Neural cell (in vitro differentiated cells): ENCODE data around the gene PALD1. TPM values are rescaled to one million over a fixed set of nuclear protein-coding genes. Genes with fewer than 3 reads are reported as not detected.

Experiments
- H2AFZ ChIP-seq: fragments of 200-600, 300-800 bp; sonication (generic), shearing (Covaris generic); 2 replicates; pipeline ENCODE4 v1.6.0; 2014; ENCODE audit warnings: low read depth, mild to moderate bottlenecking, antibody characterized with exemption, low read length, moderate library complexity
- H3F3A ChIP-seq: fragments of 200-600 bp; shearing (Covaris generic); 2 replicates; pipeline ENCODE4 v1.6.1; 2016; ENCODE audit warnings: mild to moderate bottlenecking, moderate library complexity, mixed read lengths, antibody characterized with exemption, low read length; ENCODE audit not compliant: insufficient read depth, poor library complexity, severe bottlenecking
- H3K27ac ChIP-seq: fragments of 200-600, 300-800 bp; sonication (generic), shearing (Covaris generic); 2 replicates; pipeline ENCODE4 v1.5.1; 2014; ENCODE audit warnings: mild to moderate bottlenecking, low read length, moderate library complexity
- H3K27me3 ChIP-seq: fragments of 300-800, 200-600 bp; sonication (generic), shearing (Covaris generic); 2 replicates; pipeline ENCODE4 v1.6.0; 2014; ENCODE audit warnings: mild to moderate bottlenecking, low read depth, low read length, moderate library complexity; ENCODE audit not compliant: insufficient read depth
- H3K36me3 ChIP-seq: fragments of 300-800, 200-600 bp; sonication (generic), shearing (Covaris generic); 2 replicates; pipeline ENCODE4 v1.5.1; 2014; ENCODE audit warnings: mild to moderate bottlenecking, antibody characterized with exemption, low read length, moderate library complexity; ENCODE audit not compliant: insufficient read depth
- H3K4me2 ChIP-seq: fragments of 300-800, 200-600 bp; sonication (generic), shearing (Covaris generic); 2 replicates; pipeline ENCODE4 v1.6.0; 2014; ENCODE audit warnings: mild to moderate bottlenecking, low read length
- H3K4me3 ChIP-seq: fragments of 300-800, 200-600 bp; sonication (generic), shearing (Covaris generic); 2 replicates; pipeline ENCODE4 v1.5.1; 2014; ENCODE audit warnings: mild to moderate bottlenecking, low read length, moderate library complexity
- H3K79me2 ChIP-seq: fragments of 200-600 bp; shearing (Covaris generic); replicated peaks from 2 replicates; pipeline ENCODE4 v1.6.0; 2014; ENCODE audit warnings: mild to moderate bottlenecking, low read length, moderate library complexity; ENCODE audit not compliant: insufficient read depth
- H3K9ac ChIP-seq: fragments of 300-800, 200-600 bp; sonication (generic), shearing (Covaris generic); 2 replicates; pipeline ENCODE4 v1.6.1; 2016; ENCODE audit warnings: mild to moderate bottlenecking, low read length, mixed read lengths
- H3K9me2 ChIP-seq: fragments of 200-600 bp; shearing (Covaris generic); 2 replicates; pipeline ENCODE4 v1.6.1; 2016; ENCODE audit warnings: mild to moderate bottlenecking, low read length, mixed read lengths; ENCODE audit not compliant: insufficient read depth
- H3K9me3 ChIP-seq: fragments of 200-600, 300-800 bp; sonication (generic), shearing (Covaris generic); 2 replicates; pipeline ENCODE4 v1.6.1; 2016; ENCODE audit warnings: mild to moderate bottlenecking, mixed run types, low read length, moderate library complexity, mixed read lengths
- H4K20me1 ChIP-seq: fragments of 200-600 bp; shearing (Covaris generic); 2 replicates; pipeline ENCODE4 v1.6.1; 2016; ENCODE audit warnings: mild to moderate bottlenecking, mixed run types; ENCODE audit not compliant: insufficient read depth
- CTCF ChIP-seq: fragments of 450-650 bp; IDR thresholded peaks from 2 replicates; pipeline ENCODE4 v1.5.1; 2014; ENCODE audit warnings: antibody characterized with exemption, mild to moderate bottlenecking, moderate library complexity; ENCODE audit not compliant: poor library complexity, severe bottlenecking
- EP300 ChIP-seq: fragments of 450-650 bp; conservative IDR thresholded peaks from 2 replicates; pipeline ENCODE4 v1.6.1; 2014; ENCODE audit warnings: antibody characterized with exemption, mild to moderate bottlenecking, moderate library complexity; ENCODE audit not compliant: poor library complexity, severe bottlenecking
- EZH2 ChIP-seq: fragments of 200-600, 300-800 bp; shearing (Covaris generic), sonication (generic); IDR thresholded peaks from 2 replicates; pipeline ENCODE4 v1.6.1; 2014; ENCODE audit warnings: antibody characterized with exemption, low read length, borderline replicate concordance, mild to moderate bottlenecking; ENCODE audit not compliant: insufficient read depth, poor library complexity, severe bottlenecking
- MXI1 ChIP-seq: fragments of 450-650 bp; conservative IDR thresholded peaks from 2 replicates; pipeline ENCODE4 v1.6.1; 2014; ENCODE audit warnings: antibody characterized with exemption, mild to moderate bottlenecking; ENCODE audit not compliant: poor library complexity, severe bottlenecking
- POLR2AphosphoS5 ChIP-seq: IDR thresholded peaks from 2 replicates; pipeline ENCODE4 v1.6.1; 2012
- RAD21 ChIP-seq: fragments of 450-650 bp; conservative IDR thresholded peaks from 2 replicates; pipeline ENCODE4 v1.6.1; 2014; ENCODE audit warnings: antibody characterized with exemption, mild to moderate bottlenecking, moderate library complexity
- SMC3 ChIP-seq: fragments of 450-650 bp; conservative IDR thresholded peaks from 2 replicates; pipeline ENCODE4 v1.6.1; 2014; ENCODE audit warnings: antibody characterized with exemption, mild to moderate bottlenecking, moderate library complexity; ENCODE audit not compliant: poor library complexity
- TAF1 ChIP-seq: IDR thresholded peaks from 2 replicates; pipeline ENCODE4 v1.6.1; 2012; ENCODE audit warnings: low read depth
- polyA plus RNA-seq: library from polyadenylated mRNA; depleted of rRNA; stranded (reverse); fragments of >200 nt; gene quantifications from 2 replicates; pipeline ENCODE4 v1.2.3, GENCODE V29; 2014
- TF ChIP-seq, protein P1 (sequence below): IDR thresholded peaks from 2 replicates; pipeline ENCODE4 v1.6.1; 2012; ENCODE audit warnings: borderline replicate concordance

Gene PALD1
- polyA plus RNA-seq, 1 donor from 2014 or later, result 1.1 TPM

- Histone ChIP-seq H3K27ac (no peak overlapping the region), H3K79me2 (no peaks in the 10 kb centered on the region), H3K4me3 (no peak overlapping the region), H4K20me1 (no peaks in the 10 kb centered on the region), H3F3A (no peaks in the 10 kb centered on the region), H3K36me3 (no peaks in the 10 kb centered on the region), H3K9ac (no peak overlapping the region), H3K9me3 (no peaks in the 10 kb centered on the region), H2AFZ (no peak overlapping the region), H3K9me2 (no peaks in the 10 kb centered on the region), H3K4me2 (no peak overlapping the region), H3K27me3 (no peaks in the 10 kb centered on the region)
- TF ChIP-seq MXI1 (no peak), RAD21 (no peak), EZH2 (no peak), CTCF (no peak), TAF1 (no peak), EP300 (no peak), POLR2AphosphoS5 (no peak), SMC3 (no peak)
- TF ChIP-seq, protein P1, sequence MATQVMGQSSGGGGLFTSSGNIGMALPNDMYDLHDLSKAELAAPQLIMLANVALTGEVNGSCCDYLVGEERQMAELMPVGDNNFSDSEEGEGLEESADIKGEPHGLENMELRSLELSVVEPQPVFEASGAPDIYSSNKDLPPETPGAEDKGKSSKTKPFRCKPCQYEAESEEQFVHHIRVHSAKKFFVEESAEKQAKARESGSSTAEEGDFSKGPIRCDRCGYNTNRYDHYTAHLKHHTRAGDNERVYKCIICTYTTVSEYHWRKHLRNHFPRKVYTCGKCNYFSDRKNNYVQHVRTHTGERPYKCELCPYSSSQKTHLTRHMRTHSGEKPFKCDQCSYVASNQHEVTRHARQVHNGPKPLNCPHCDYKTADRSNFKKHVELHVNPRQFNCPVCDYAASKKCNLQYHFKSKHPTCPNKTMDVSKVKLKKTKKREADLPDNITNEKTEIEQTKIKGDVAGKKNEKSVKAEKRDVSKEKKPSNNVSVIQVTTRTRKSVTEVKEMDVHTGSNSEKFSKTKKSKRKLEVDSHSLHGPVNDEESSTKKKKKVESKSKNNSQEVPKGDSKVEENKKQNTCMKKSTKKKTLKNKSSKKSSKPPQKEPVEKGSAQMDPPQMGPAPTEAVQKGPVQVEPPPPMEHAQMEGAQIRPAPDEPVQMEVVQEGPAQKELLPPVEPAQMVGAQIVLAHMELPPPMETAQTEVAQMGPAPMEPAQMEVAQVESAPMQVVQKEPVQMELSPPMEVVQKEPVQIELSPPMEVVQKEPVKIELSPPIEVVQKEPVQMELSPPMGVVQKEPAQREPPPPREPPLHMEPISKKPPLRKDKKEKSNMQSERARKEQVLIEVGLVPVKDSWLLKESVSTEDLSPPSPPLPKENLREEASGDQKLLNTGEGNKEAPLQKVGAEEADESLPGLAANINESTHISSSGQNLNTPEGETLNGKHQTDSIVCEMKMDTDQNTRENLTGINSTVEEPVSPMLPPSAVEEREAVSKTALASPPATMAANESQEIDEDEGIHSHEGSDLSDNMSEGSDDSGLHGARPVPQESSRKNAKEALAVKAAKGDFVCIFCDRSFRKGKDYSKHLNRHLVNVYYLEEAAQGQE, result no peak
These were observed 111.4 kb downstream of the PALD1 start for GRCh38 chr10:70589762-70590654.

- Histone ChIP-seq H3K27me3 (no peaks in the 10 kb centered on the region), H3K27ac (no peak overlapping the region), H3K4me2 (no peak overlapping the region), H2AFZ (no peak overlapping the region), H3F3A (no peaks in the 10 kb centered on the region), H4K20me1 (no peaks in the 10 kb centered on the region), H3K79me2 (no peaks in the 10 kb centered on the region), H3K9ac (no peak overlapping the region), H3K9me3 (no peaks in the 10 kb centered on the region), H3K9me2 (no peaks in the 10 kb centered on the region), H3K4me3 (no peak overlapping the region), H3K36me3 (no peaks in the 10 kb centered on the region)
- TF ChIP-seq TAF1 (no peak), RAD21 (no peak), EZH2 (no peak)
These were observed 112.3 kb downstream of the PALD1 start for GRCh38 chr10:70590655-70591416.
